Fibroblast of villous mesenchyme (primary cell): ENCODE measurements around the gene SIAE. TPM values are rescaled to one million over a fixed set of nuclear protein-coding genes. Genes with fewer than 3 reads are reported as not detected.
A peak's percentile ranks its signal among the peaks of the same experiment; 100 is the strongest.

Experiments used
- DNase-seq: peaks from one replicate; pipeline ENCODE4 v3.0.0-alpha.2; 2010; ENCODE audit warnings: low read depth
- H3K4me3 ChIP-seq: 2 replicates; pipeline ENCODE4 v1.5.1; 2011; ENCODE audit warnings: low read depth, mild to moderate bottlenecking, low read length
- CTCF ChIP-seq: IDR thresholded peaks from 2 replicates; pipeline ENCODE4 v1.5.1; 2012; ENCODE audit warnings: low read depth, mild to moderate bottlenecking, low read length; ENCODE audit not compliant: insufficient read depth
- total RNA-seq: library from RNA; depleted of rRNA; stranded (reverse); fragments of >200 nt; gene quantifications from 2 replicates; pipeline ENCODE4 v1.2.3, GENCODE V29; 2012

SIAE gene
- total RNA-seq, 1 donor = 9.5 TPM

DNA sequence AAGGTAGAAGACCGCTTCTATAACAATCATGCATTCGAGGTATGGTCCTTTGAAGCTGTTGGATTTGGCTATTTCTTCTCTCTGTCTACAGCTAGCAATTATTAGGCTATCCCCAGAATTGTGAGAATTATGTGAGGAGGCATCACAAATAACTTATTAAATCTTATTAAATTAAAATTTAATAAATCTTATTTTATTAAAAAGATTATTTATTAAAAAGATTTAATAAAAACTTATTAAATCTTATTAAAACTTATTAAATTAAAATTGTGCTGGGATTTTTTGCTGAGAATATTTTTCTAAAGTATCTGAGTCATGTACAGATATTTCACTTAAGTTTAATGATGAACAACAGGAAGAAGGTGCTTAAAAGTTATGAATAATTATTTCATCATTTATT lies 7.9 kb upstream of the SIAE start:
- no peak for DNase-seq
- H3K4me3 ChIP-seq = no peak overlapping the region
- no peak for TF ChIP-seq CTCF

- no peak for DNase-seq
- H3K4me3 ChIP-seq = no peak overlapping the region
- no peak for TF ChIP-seq CTCF
Observed at GRCh38 chr11:124678416-124678815, 4.9 kb upstream of the SIAE start.

DNA sequence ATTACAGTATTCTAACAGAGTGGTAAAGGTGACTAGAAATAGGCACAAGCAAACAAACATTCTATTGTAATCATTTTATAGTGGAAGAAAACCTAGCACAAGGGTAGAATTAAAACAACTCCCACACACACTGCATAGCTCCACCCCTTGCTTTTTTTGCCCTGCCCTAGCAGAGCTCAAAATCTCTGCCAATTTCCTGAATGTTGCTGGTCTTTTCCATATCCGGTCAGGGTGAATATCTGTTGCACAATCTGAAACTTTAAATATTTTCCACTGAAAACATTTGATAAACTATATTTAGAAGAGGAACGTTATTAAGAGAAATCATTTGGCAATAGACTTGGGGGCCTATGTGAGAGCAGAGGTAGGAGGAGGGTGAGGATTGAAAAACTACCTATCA lies 2.8 kb upstream of the SIAE start:
- H3K4me3 ChIP-seq = no peak overlapping the region
- DNase-seq = peak; percentile 79
- TF ChIP-seq CTCF = no peak

DNA sequence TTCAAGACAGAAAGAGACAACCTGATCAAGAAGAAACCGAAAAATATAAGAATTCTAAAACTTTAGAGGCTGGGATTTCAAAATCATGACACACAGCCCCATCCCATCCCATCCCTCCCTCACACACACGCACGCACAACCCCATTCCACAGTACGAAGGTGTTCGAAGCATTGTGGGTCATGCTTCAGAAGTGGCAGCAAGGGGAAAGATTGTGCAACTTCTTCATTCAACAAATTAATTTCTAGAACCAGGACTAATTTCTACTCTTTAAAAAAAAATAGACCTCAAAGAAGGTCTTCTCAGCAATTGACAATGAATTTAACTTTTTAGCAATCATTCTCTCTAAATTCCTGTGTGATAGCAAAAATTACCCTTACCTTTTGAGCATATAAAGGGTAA lies 1.0 kb upstream of the SIAE start:
- no peak for DNase-seq
- peak overlapping the region; percentile 76 for H3K4me3 ChIP-seq
- TF ChIP-seq CTCF = no peak

DNA sequence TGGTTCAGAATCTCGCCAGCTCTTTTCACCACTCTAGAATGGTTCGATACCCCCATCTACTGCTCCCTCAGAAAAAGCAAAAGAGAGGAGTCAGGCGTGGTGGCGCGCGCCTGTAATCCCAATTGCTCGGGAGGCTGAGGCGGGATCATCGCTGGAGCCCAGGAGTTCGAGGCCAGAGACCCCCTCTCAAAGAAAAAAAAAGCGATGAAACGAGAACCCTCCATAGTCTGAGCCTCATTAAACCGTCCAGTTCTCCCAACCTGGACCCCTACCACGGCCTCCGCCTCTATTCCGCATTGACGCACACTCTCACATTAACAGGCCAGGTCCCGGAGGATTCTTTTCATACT lies 604 bp upstream of the SIAE start:
- peak overlapping the region; percentile 76 for H3K4me3 ChIP-seq
- no peak for TF ChIP-seq CTCF
- peak; percentile 3 for DNase-seq

GRCh38 chr11:124672536-124673215 lies 863 bp downstream of the SIAE start:
- DNase-seq = no peak
- peak overlapping the region; percentile 76 for H3K4me3 ChIP-seq
- TF ChIP-seq CTCF = no peak

- peak; percentile 22 for DNase-seq
- H3K4me3 ChIP-seq = no peak overlapping the region
- no peak for TF ChIP-seq CTCF
Observed at GRCh38 chr11:124670732-124671131, 2.8 kb downstream of the SIAE start.
